ENCODE measurements around the gene MICAL2. TPM values are rescaled to one million over a fixed set of nuclear protein-coding genes. Genes with fewer than 3 reads are reported as not detected.

The MICAL2 gene
- total RNA-seq, 4 donors from 2014 or later, result 195 to 499 (median 259) TPM

GRCh38 chr11:12189543-12190235, 79.3 kb downstream of the MICAL2 start:
- 88% methylated on average over 8 of the region's 8 CpGs for WGBS
- no peak overlapping the region for H3K27ac ChIP-seq (replicated peaks in 1 of 4)
- peaks cover 11 to 50% (median 34%) of the 10 kb centered on the region in 4 donors for H3K4me1 ChIP-seq
- intact Hi-C loops (cut with DNase I), result no loop called here
- no peak overlapping the region for H3K4me3 ChIP-seq
- DNase-seq (ENCODE audit: extremely low spot score), result no peak
- no peaks in the 10 kb centered on the region for H3K9me3 ChIP-seq
- H3K36me3 ChIP-seq, result peaks cover 0 to 5% (median 2%) of the 10 kb centered on the region in 4 donors
- TF ChIP-seq EP300 (IDR thresholded peaks at IDR 0.05) (no peak), CTCF (IDR thresholded peaks at IDR 0.05) (no peak), POLR2A (IDR thresholded peaks at IDR 0.05; ENCODE audit: low read depth) (no peak), POLR2AphosphoS5 (IDR thresholded peaks at IDR 0.05) (no peak)
- H3K27me3 ChIP-seq, result no peaks in the 10 kb centered on the region

GRCh38 chr11:12190511-12190910, 80.1 kb downstream of the MICAL2 start:
- H3K9me3 ChIP-seq, result no peaks in the 10 kb centered on the region
- intact Hi-C loops (cut with DNase I), result no loop called here
- peaks cover 0 to 4% (median 1%) of the 10 kb centered on the region in 4 donors for H3K36me3 ChIP-seq
- TF ChIP-seq POLR2AphosphoS5 (IDR thresholded peaks at IDR 0.05) (no peak), POLR2A (IDR thresholded peaks at IDR 0.05; ENCODE audit: low read depth) (no peak), EP300 (IDR thresholded peaks at IDR 0.05) (no peak), CTCF (IDR thresholded peaks at IDR 0.05) (no peak)
- no peak overlapping the region for H3K4me3 ChIP-seq
- H3K27me3 ChIP-seq, result no peaks in the 10 kb centered on the region
- H3K27ac ChIP-seq (replicated peaks in 1 of 4), result no peak overlapping the region
- peaks cover 8 to 41% (median 33%) of the 10 kb centered on the region in 4 donors for H3K4me1 ChIP-seq
- DNase-seq (ENCODE audit: extremely low spot score), result no peak

GRCh38 chr11:12192794-12193514, 82.6 kb downstream of the MICAL2 start:
- peaks cover 0 to 5% (median 2%) of the 10 kb centered on the region in 4 donors for H3K36me3 ChIP-seq
- TF ChIP-seq CTCF (IDR thresholded peaks at IDR 0.05) (no peak), EP300 (IDR thresholded peaks at IDR 0.05) (no peak), POLR2AphosphoS5 (IDR thresholded peaks at IDR 0.05) (no peak), POLR2A (IDR thresholded peaks at IDR 0.05; ENCODE audit: low read depth) (no peak)
- H3K4me3 ChIP-seq, result no peak overlapping the region
- no peak for DNase-seq (ENCODE audit: extremely low spot score)
- no peak overlapping the region for H3K27ac ChIP-seq (replicated peaks in 1 of 4)
- WGBS, result 92% methylated on average over 8 of the region's 8 CpGs
- peaks cover 0 to 34% (median 22%) of the 10 kb centered on the region in 4 donors for H3K4me1 ChIP-seq
- intact Hi-C loops (cut with DNase I), result no loop called here
- no peaks in the 10 kb centered on the region for H3K9me3 ChIP-seq
- H3K27me3 ChIP-seq, result no peaks in the 10 kb centered on the region

GRCh38 chr11:12193515-12194336, 83.3 kb downstream of the MICAL2 start:
- intact Hi-C loops (cut with DNase I), result no loop called here
- 91% methylated on average over 3 of the region's 3 CpGs for WGBS
- H3K36me3 ChIP-seq, result peaks cover 0 to 5% (median 4%) of the 10 kb centered on the region in 4 donors

More at GRCh38 chr11:12193515-12194336, 83.3 kb downstream of the MICAL2 start:
- Histone ChIP-seq H3K4me3 (no peak overlapping the region), H3K4me1 (peaks cover 6 to 41% (median 28%) of the 10 kb centered on the region in 4 donors), H3K27me3 (no peaks in the 10 kb centered on the region), H3K9me3 (no peaks in the 10 kb centered on the region), H3K27ac (replicated peaks in 1 of 4) (no peak overlapping the region)
- TF ChIP-seq EP300 (IDR thresholded peaks at IDR 0.05) (no peak), POLR2A (IDR thresholded peaks at IDR 0.05; ENCODE audit: low read depth) (no peak), CTCF (IDR thresholded peaks at IDR 0.05) (no peak), POLR2AphosphoS5 (IDR thresholded peaks at IDR 0.05) (no peak)
- DNase-seq (ENCODE audit: extremely low spot score), result no peak

All from esophagus muscularis mucosa (tissue), 4 donors.